Breast epithelium (tissue), 4 donors: Measurements from ENCODE around the gene CD72. TPM values are rescaled to one million over a fixed set of nuclear protein-coding genes. Genes with fewer than 3 reads are reported as not detected.

Experiments
- DNase-seq, 2 donors: peaks; one replicate each; pipeline ENCODE4 v3.0.0-alpha.2; 2019; ENCODE audit warnings: low spot score in 2 of 2
- H3K27ac ChIP-seq, 2 donors: fragments of 200-600 bp; sonication (generic) in 1 of 2; one replicate each; pipeline ENCODE4 v1.5.1; 2016 to 2019; ENCODE audit warnings: mild to moderate bottlenecking in 1 of 2
- H3K27me3 ChIP-seq, 2 donors: fragments of 200-600 bp; sonication (generic) in 1 of 2; one replicate each; pipeline versions ENCODE4 v1.5.1 to v1.6.0; 2017 to 2019; ENCODE audit warnings: control low read depth in 1 of 2, mild to moderate bottlenecking in 1 of 2
- H3K36me3 ChIP-seq: fragments of 200-600 bp; one replicate; pipeline ENCODE4 v1.5.1; 2019
- H3K4me1 ChIP-seq, 2 donors: fragments of 200-600 bp; sonication (generic); one replicate each; pipeline ENCODE4 v1.5.1; 2016 to 2019; ENCODE audit warnings: control low read depth in 1 of 2
- H3K4me3 ChIP-seq, 3 donors: fragments of 200-600 bp; sonication (generic); 1 replicate in 2 of 3; 2 replicates in 1 of 3; pipeline ENCODE4 v1.5.1; 2016 to 2019; ENCODE audit warnings: mild to moderate bottlenecking in 3 of 3, moderate library complexity in 2 of 3
- H3K9me3 ChIP-seq, 2 donors: fragments of 200-600 bp; sonication (generic) in 1 of 2; one replicate each; pipeline ENCODE4 v1.5.1; 2016 to 2019; ENCODE audit warnings: control low read depth in 1 of 2
- CTCF ChIP-seq, 3 donors: fragments of 450-650 bp; IDR thresholded peaks; one replicate each; pipeline ENCODE4 v1.5.1; 2016 to 2017; ENCODE audit warnings: antibody characterized with exemption in 3 of 3, mild to moderate bottlenecking in 3 of 3, moderate library complexity in 3 of 3
- POLR2A ChIP-seq: fragments of 450-650 bp; IDR thresholded peaks from one replicate; pipeline ENCODE4 v1.6.1; 2016; ENCODE audit warnings: antibody characterized with exemption, mild to moderate bottlenecking, moderate library complexity
- POLR2AphosphoS5 ChIP-seq, 3 donors: sonication (generic); formaldehyde crosslinking; IDR thresholded peaks; one replicate each; pipeline ENCODE4 v1.6.1; 2017; ENCODE audit warnings: antibody characterized with exemption in 3 of 3
- intact Hi-C: fragments of 100-400 bp; cut with DNase I; formaldehyde crosslinking; loops from one replicate; pipeline ENCODE4 v1.15.1; 2023; ENCODE audit warnings: low total_unique reads
- total RNA-seq, 3 donors: library from RNA; depleted of rRNA; stranded (reverse); fragments of >200 nt; gene quantifications; one replicate each; pipeline ENCODE4 v1.1.0, GENCODE V29; 2016

The CD72 gene
- total RNA-seq, 3 donors from 2014 or later: 3.6 to 6.4 (median 5.1) TPM

- TF ChIP-seq POLR2A (no peak), POLR2AphosphoS5 (IDR thresholded peaks at IDR 0.05) (no peak), CTCF (IDR thresholded peaks at IDR 0.05) (no peak)
- H3K4me1 ChIP-seq: no peaks in the 10 kb centered on the region
- H3K27ac ChIP-seq: no peak overlapping the region
- H3K4me3 ChIP-seq: no peak overlapping the region
- no peaks in the 10 kb centered on the region for H3K36me3 ChIP-seq
- H3K9me3 ChIP-seq: no peaks in the 10 kb centered on the region
- intact Hi-C loops: no loop called here
- no peaks in the 10 kb centered on the region for H3K27me3 ChIP-seq
- DNase-seq: no peak
These were observed 18.1 kb upstream of the CD72 start for GRCh38 chr9:35636135-35636876.

- Histone ChIP-seq H3K4me1 (no peaks in the 10 kb centered on the region), H3K27me3 (no peaks in the 10 kb centered on the region), H3K27ac (no peak overlapping the region), H3K9me3 (no peaks in the 10 kb centered on the region), H3K36me3 (no peaks in the 10 kb centered on the region), H3K4me3 (no peak overlapping the region)
- DNase-seq: no peak
- intact Hi-C loops: no loop called here
- TF ChIP-seq POLR2A: no peak
- no peak for TF ChIP-seq POLR2AphosphoS5 (IDR thresholded peaks at IDR 0.05)
- no peak for TF ChIP-seq CTCF (IDR thresholded peaks at IDR 0.05)
These were observed 17.5 kb upstream of the CD72 start for GRCh38 chr9:35635730-35636129.

- Histone ChIP-seq H3K36me3 (no peaks in the 10 kb centered on the region), H3K27me3 (no peaks in the 10 kb centered on the region), H3K27ac (no peak overlapping the region), H3K4me3 (no peak overlapping the region), H3K9me3 (no peaks in the 10 kb centered on the region), H3K4me1 (no peaks in the 10 kb centered on the region)
- DNase-seq: no peak
- intact Hi-C loops: no loop called here
- no peak for TF ChIP-seq POLR2AphosphoS5 (IDR thresholded peaks at IDR 0.05)
- no peak for TF ChIP-seq POLR2A
- TF ChIP-seq CTCF (IDR thresholded peaks at IDR 0.05): no peak
These were observed 11.4 kb upstream of the CD72 start for GRCh38 chr9:35629597-35629996.

- intact Hi-C loops: no loop called here
- H3K27ac ChIP-seq: no peak overlapping the region
These were observed 10.3 kb upstream of the CD72 start for GRCh38 chr9:35628389-35628991.

More at GRCh38 chr9:35628389-35628991, 10.3 kb upstream of the CD72 start:
- Histone ChIP-seq H3K27me3 (no peaks in the 10 kb centered on the region), H3K4me3 (no peak overlapping the region), H3K4me1 (no peaks in the 10 kb centered on the region), H3K9me3 (no peaks in the 10 kb centered on the region), H3K36me3 (no peaks in the 10 kb centered on the region)
- DNase-seq: no peak
- TF ChIP-seq CTCF (IDR thresholded peaks at IDR 0.05) (no peak), POLR2A (no peak), POLR2AphosphoS5 (IDR thresholded peaks at IDR 0.05) (no peak)
